Esophagus (tissue), 2 donors: ENCODE measurements around the gene DHRS4. TPM values are rescaled to one million over a fixed set of nuclear protein-coding genes. Genes with fewer than 3 reads are reported as not detected.
"Not testable (repeated sequence)": the region's sequence is repeated elsewhere in the genome, so short reads cannot be mapped to it uniquely, and the experiment has no call there.

ENCODE experiments used
- H3K27ac ChIP-seq, 2 donors: one replicate each; pipeline ENCODE4 v1.5.1; 2013; ENCODE audit warnings: low read depth in 2 of 2, mild to moderate bottlenecking in 2 of 2, inconsistent platforms in 1 of 2, low read length in 1 of 2, moderate library complexity in 1 of 2
- H3K27me3 ChIP-seq, 2 donors: one replicate each; pipeline ENCODE4 v1.6.1; 2013; ENCODE audit warnings: low read length in 2 of 2, control low read depth in 1 of 2, mild to moderate bottlenecking in 1 of 2; ENCODE audit not compliant: insufficient read depth in 2 of 2, control insufficient read depth in 1 of 2
- H3K36me3 ChIP-seq, 2 donors: one replicate each; pipeline ENCODE4 v1.6.1; 2013; ENCODE audit warnings: low read length in 1 of 2; ENCODE audit not compliant: control insufficient read depth in 2 of 2, insufficient read depth in 2 of 2
- H3K4me1 ChIP-seq, 2 donors: one replicate each; pipeline ENCODE4 v1.6.1; 2013; ENCODE audit warnings: low read length in 1 of 2; ENCODE audit not compliant: control insufficient read depth in 2 of 2, insufficient read depth in 2 of 2
- H3K4me3 ChIP-seq, 2 donors: one replicate each; pipeline ENCODE4 v1.5.1; 2013; ENCODE audit warnings: low read length in 2 of 2, mild to moderate bottlenecking in 2 of 2, low read depth in 1 of 2, moderate library complexity in 1 of 2
- H3K9me3 ChIP-seq, 2 donors: one replicate each; pipeline ENCODE4 v1.6.1; 2013; ENCODE audit warnings: mild to moderate bottlenecking in 2 of 2, low read depth in 1 of 2, low read length in 1 of 2, moderate library complexity in 1 of 2; ENCODE audit not compliant: control insufficient read depth in 2 of 2, insufficient read depth in 1 of 2
- WGBS, 2 donors: extraction: QIAGEN DNeasy Blood & Tissue Kit; methylation state at CpG; one replicate each; pipeline ENCODE4 v1.1.7; 2013; 5-methylcytosine and 5-hydroxymethylcytosine counted together
- polyA plus RNA-seq, 2 donors: library from polyadenylated mRNA; stranded (reverse); fragments of 200-250 nt; gene quantifications; one replicate each; pipeline ENCODE4 v1.2.3, GENCODE V29; 2013
- donor health status: healthy with polysubstance abuse.
- donor health status: Bipolar disorder and iron deficiency.

DHRS4 gene
- polyA plus RNA-seq, 2 donors: 39.2 to 56.4 TPM

GRCh38 chr14:23951590-23952201 is 1.9 kb upstream of the DHRS4 start:
- peaks cover 0 to 3% of the 10 kb centered on the region in 2 donors for H3K4me1 ChIP-seq
- 59 to 70% methylated on average over 8 of the region's 8 CpGs for WGBS, 2 donors
- H3K27ac ChIP-seq: no peak overlapping the region
- H3K27me3 ChIP-seq: no peaks in the 10 kb centered on the region
- H3K9me3 ChIP-seq: no peaks in the 10 kb centered on the region
- no peaks in the 10 kb centered on the region for H3K36me3 ChIP-seq
- H3K4me3 ChIP-seq: no peak overlapping the region

GRCh38 chr14:23953116-23953463 is 480 bp upstream of the DHRS4 start:
- not testable (repeated sequence) for H3K4me1 ChIP-seq, H3K36me3 ChIP-seq, H3K9me3 ChIP-seq, H3K27me3 ChIP-seq
- Histone ChIP-seq H3K27ac (peak overlapping the region in 1 of 2 donors; percentile 91), H3K4me3 (peak overlapping the region; percentile 70 to 87)
- 35 to 47% methylated on average over 6 of the region's 6 CpGs for WGBS, 2 donors

- peak overlapping the region in 1 of 2 donors; percentile 87 for H3K4me3 ChIP-seq
- not testable (repeated sequence) for H3K9me3 ChIP-seq, H3K4me1 ChIP-seq, H3K27me3 ChIP-seq, H3K36me3 ChIP-seq
- 10 to 11% methylated on average over 6 of the region's 6 CpGs for WGBS, 2 donors
- H3K27ac ChIP-seq: peak overlapping the region in 1 of 2 donors; percentile 91
These were observed 677 bp downstream of the DHRS4 start for GRCh38 chr14:23954279-23954614.

GRCh38 chr14:23954965-23955364 is 1.4 kb downstream of the DHRS4 start:
- H3K4me1 ChIP-seq, H3K36me3 ChIP-seq, H3K27me3 ChIP-seq, H3K9me3 ChIP-seq, H3K27ac ChIP-seq: not testable (repeated sequence)
- H3K4me3 ChIP-seq: peak overlapping the region in 1 of 2 donors; percentile 0
- WGBS, 2 donors: 50 to 61% methylated on average over 18 to 20 of the region's 20 CpGs

- not testable (repeated sequence) for H3K27ac ChIP-seq, H3K36me3 ChIP-seq, H3K9me3 ChIP-seq, H3K4me3 ChIP-seq, H3K4me1 ChIP-seq, H3K27me3 ChIP-seq
- WGBS, 2 donors: 82 to 89% methylated on average over 2 of the region's 2 CpGs
These were observed 2.2 kb downstream of the DHRS4 start for GRCh38 chr14:23955811-23956210.

- not testable (repeated sequence) for H3K27me3 ChIP-seq
- 78 to 81% methylated on average over 9 of the region's 9 CpGs for WGBS, 2 donors
These were observed 4.5 kb downstream of the DHRS4 start for GRCh38 chr14:23957913-23958569.

GRCh38 chr14:23960899-23961298 is 7.3 kb downstream of the DHRS4 start:
- H3K4me1 ChIP-seq, H3K36me3 ChIP-seq, H3K9me3 ChIP-seq, H3K27ac ChIP-seq, H3K4me3 ChIP-seq, H3K27me3 ChIP-seq: not testable (repeated sequence)

More at GRCh38 chr14:23957913-23958569, 4.5 kb downstream of the DHRS4 start:
- H3K9me3 ChIP-seq, H3K36me3 ChIP-seq, H3K4me3 ChIP-seq, H3K27ac ChIP-seq, H3K4me1 ChIP-seq: not testable (repeated sequence)

GRCh38 chr14:23961704-23962103 is 8.1 kb downstream of the DHRS4 start:
- H3K27me3 ChIP-seq, H3K9me3 ChIP-seq: not testable (repeated sequence)
- 100% methylated on average over 1 of the region's 2 CpGs for WGBS, 2 donors

GRCh38 chr14:23969130-23969480 is 15.5 kb downstream of the DHRS4 start:
- not testable (repeated sequence) for H3K9me3 ChIP-seq, H3K4me1 ChIP-seq, H3K27me3 ChIP-seq, H3K36me3 ChIP-seq, H3K4me3 ChIP-seq, H3K27ac ChIP-seq
- WGBS, 2 donors: 37 to 50% methylated on average over 1 of the region's 9 CpGs

More at GRCh38 chr14:23961704-23962103, 8.1 kb downstream of the DHRS4 start:
- not testable (repeated sequence) for H3K4me3 ChIP-seq, H3K27ac ChIP-seq, H3K36me3 ChIP-seq, H3K4me1 ChIP-seq

GRCh38 chr14:23969481-23970282 is 16.1 kb downstream of the DHRS4 start:
- H3K27me3 ChIP-seq, H3K27ac ChIP-seq, H3K36me3 ChIP-seq, H3K4me1 ChIP-seq, H3K9me3 ChIP-seq: not testable (repeated sequence)
- H3K4me3 ChIP-seq: peak overlapping the region; percentile 31 to 39
- WGBS, 2 donors: 10 to 12% methylated on average over 46 to 58 of the region's 61 CpGs
